Adipocyte (in vitro differentiated cells): Measurements from ENCODE around the gene AIG1.

Experiments
- DNase-seq: peaks from one replicate; pipeline ENCODE4 v3.0.0-alpha.2; 2015; ENCODE audit warnings: low read depth
- H3K27me3 ChIP-seq: replicated peaks from 2 replicates; pipeline ENCODE4 v1.7.0; 2013; ENCODE audit warnings: mild to moderate bottlenecking, low read length, moderate library complexity; ENCODE audit not compliant: control insufficient read depth, insufficient read depth
- H3K36me3 ChIP-seq: 2 replicates; pipeline ENCODE4 v1.7.0; 2013; ENCODE audit warnings: low read length, mild to moderate bottlenecking, moderate library complexity; ENCODE audit not compliant: control insufficient read depth, insufficient read depth, severe bottlenecking
- H3K4me1 ChIP-seq: 2 replicates; pipeline ENCODE4 v1.7.0; 2013; ENCODE audit warnings: mild to moderate bottlenecking, low read length, moderate library complexity; ENCODE audit not compliant: control insufficient read depth, insufficient read depth
- H3K4me3 ChIP-seq: 2 replicates; pipeline ENCODE4 v1.7.0; 2013; ENCODE audit warnings: mild to moderate bottlenecking, low read length, moderate library complexity
- H3K9ac ChIP-seq: 2 replicates; pipeline ENCODE4 v1.7.0; 2013; ENCODE audit warnings: mild to moderate bottlenecking, low read length, moderate library complexity
- H3K9me3 ChIP-seq: 2 replicates; pipeline ENCODE4 v1.7.0; 2013; ENCODE audit warnings: mild to moderate bottlenecking, low read length, moderate library complexity; ENCODE audit not compliant: control insufficient read depth

AIG1 gene

DNA sequence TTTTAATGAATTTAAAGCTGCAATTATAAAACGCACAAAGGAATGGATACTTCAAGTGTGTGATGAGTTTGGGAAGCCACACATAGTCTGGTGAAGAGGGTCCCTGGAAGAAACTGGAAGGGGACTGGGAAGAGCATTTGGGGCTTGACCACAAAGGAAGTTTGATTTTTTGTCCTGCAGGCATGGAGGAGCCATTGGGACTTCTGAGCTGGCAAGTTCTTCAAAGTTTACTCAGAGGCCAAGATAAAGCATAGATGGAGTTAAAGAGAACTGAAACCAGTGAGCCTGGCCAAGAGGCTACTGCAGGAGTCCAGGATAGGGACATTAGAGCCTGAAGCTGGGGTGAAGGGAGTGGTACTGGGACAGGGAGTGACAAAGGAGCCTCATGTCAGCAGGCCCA is 95.0 kb downstream of the AIG1 start:
- no peak for DNase-seq
- no peak overlapping the region for H3K4me3 ChIP-seq
- H3K9ac ChIP-seq = no peak overlapping the region
- H3K36me3 ChIP-seq = no peaks in the 10 kb centered on the region
- H3K27me3 ChIP-seq = no peaks in the 10 kb centered on the region
- no peaks in the 10 kb centered on the region for H3K9me3 ChIP-seq
- peaks cover 13% of the 10 kb centered on the region for H3K4me1 ChIP-seq

- DNase-seq = peak; percentile 72
- Histone ChIP-seq H3K4me3 (no peak overlapping the region), H3K27me3 (no peaks in the 10 kb centered on the region), H3K9ac (no peak overlapping the region), H3K9me3 (no peaks in the 10 kb centered on the region), H3K36me3 (no peaks in the 10 kb centered on the region), H3K4me1 (peaks cover 13% of the 10 kb centered on the region)
These were observed 96.4 kb downstream of the AIG1 start for GRCh38 chr6:143157131-143157530.

DNA sequence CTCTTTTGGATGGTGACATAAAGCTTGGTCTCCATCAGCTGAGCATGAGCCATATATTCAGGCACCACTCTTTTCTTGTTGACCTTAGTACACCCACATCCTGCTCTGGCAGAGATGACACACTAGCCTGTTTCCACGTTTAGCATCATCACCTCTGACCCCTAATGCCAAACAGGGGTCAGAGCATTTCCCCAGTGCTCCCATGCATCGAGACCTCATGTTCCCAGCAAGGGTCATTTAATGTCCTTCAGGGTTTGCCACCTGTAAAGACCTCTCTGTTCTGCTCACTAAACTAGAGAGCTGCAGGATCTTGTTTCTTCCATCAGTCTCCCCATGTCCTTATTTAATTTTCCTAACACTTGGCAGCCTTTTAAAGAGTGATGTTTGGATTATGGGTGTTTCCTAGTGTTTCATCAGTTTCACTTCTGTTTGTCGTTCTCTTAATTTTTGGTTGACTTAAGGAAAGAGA is 97.5 kb downstream of the AIG1 start:
- Histone ChIP-seq H3K27me3 (no peaks in the 10 kb centered on the region), H3K9ac (no peak overlapping the region), H3K36me3 (no peaks in the 10 kb centered on the region), H3K4me3 (no peak overlapping the region), H3K4me1 (peaks cover 13% of the 10 kb centered on the region), H3K9me3 (no peaks in the 10 kb centered on the region)
- peak; percentile 44 for DNase-seq

DNA sequence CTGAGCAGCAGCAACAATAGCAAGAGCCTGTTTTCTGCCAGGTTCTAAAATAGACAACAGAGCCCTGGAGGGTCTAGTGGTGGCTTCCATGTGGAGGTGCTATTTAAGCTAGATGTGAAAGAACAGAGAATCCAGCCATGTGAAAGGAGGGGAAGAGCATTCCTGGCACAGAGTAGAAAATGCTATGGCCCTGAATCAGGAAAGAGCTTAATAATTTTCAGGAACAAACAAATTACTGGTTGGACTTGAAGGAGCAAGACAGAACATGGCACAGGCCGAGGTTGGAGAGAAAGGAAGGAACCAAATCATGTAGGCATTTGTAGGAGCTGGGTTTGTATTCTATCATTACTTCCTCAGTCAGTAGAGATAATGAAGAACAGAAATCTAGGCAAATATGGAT is 98.3 kb downstream of the AIG1 start:
- no peak for DNase-seq
- Histone ChIP-seq H3K9me3 (no peaks in the 10 kb centered on the region), H3K27me3 (no peaks in the 10 kb centered on the region), H3K36me3 (no peaks in the 10 kb centered on the region), H3K4me1 (peaks cover 13% of the 10 kb centered on the region), H3K9ac (no peak overlapping the region), H3K4me3 (no peak overlapping the region)

DNA sequence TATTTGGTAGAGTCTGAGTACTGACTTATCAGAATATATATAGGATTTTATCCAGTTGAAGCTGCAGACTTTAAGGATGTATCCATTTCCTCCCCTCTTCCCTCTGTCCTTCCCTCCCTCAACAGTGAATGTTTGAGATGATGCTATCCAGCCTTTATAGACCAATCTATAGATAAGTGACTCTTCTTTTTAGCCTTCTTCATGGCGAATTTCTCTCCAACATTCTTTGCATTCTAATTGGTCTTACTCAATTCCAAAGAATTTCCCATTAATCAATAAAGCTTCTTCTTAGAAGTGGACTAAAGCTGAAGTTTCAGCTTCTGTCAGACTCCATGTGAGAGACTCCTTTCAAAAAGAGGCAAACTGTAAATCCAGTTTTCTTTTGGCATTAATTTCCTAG is 99.3 kb downstream of the AIG1 start:
- Histone ChIP-seq H3K9me3 (no peaks in the 10 kb centered on the region), H3K4me3 (no peak overlapping the region), H3K4me1 (peaks cover 13% of the 10 kb centered on the region), H3K36me3 (no peaks in the 10 kb centered on the region), H3K27me3 (no peaks in the 10 kb centered on the region), H3K9ac (no peak overlapping the region)
- no peak for DNase-seq

GRCh38 chr6:143160439-143161220 is 99.9 kb downstream of the AIG1 start:
- Histone ChIP-seq H3K9me3 (no peaks in the 10 kb centered on the region), H3K36me3 (no peaks in the 10 kb centered on the region), H3K4me3 (no peak overlapping the region), H3K9ac (no peak overlapping the region), H3K27me3 (no peaks in the 10 kb centered on the region), H3K4me1 (peaks cover 13% of the 10 kb centered on the region)
- no peak for DNase-seq

GRCh38 chr6:143163621-143164020 is 102.9 kb downstream of the AIG1 start:
- peaks cover 14% of the 10 kb centered on the region for H3K4me1 ChIP-seq
- H3K36me3 ChIP-seq = no peaks in the 10 kb centered on the region
- no peaks in the 10 kb centered on the region for H3K9me3 ChIP-seq
- no peak for DNase-seq
- no peak overlapping the region for H3K4me3 ChIP-seq
- no peak overlapping the region for H3K9ac ChIP-seq
- H3K27me3 ChIP-seq = no peaks in the 10 kb centered on the region

- Histone ChIP-seq H3K36me3 (no peaks in the 10 kb centered on the region), H3K4me3 (no peak overlapping the region), H3K4me1 (peaks cover 9% of the 10 kb centered on the region), H3K9me3 (no peaks in the 10 kb centered on the region), H3K9ac (no peak overlapping the region), H3K27me3 (no peaks in the 10 kb centered on the region)
- no peak for DNase-seq
These were observed 103.9 kb downstream of the AIG1 start for GRCh38 chr6:143164565-143165105.

DNA sequence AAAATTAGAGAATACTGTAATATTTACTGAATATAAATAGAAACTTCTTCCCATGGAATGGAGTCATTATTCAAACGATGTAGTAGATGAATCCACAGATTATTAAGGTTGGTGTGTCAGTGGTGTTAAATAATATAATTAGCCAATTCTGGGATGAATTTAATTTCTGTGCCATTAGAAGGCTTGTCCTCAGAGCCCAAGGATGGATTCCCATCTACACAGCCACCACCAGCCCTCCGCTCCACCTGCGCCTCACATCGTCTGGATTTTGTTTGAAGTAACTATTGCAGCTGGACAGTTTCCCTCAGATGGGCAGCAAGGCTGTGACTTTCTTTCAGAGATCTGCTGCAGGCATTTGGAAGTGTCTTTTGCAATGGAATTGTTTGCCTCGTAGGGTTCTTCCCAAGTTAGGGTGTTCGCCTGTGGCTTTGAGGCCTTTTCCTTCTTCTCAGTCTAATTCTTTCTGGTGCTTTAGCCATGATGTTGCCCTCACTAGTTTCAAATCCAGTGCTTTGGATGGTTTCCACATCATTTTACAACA is 104.7 kb downstream of the AIG1 start:
- Histone ChIP-seq H3K9ac (no peak overlapping the region), H3K27me3 (no peaks in the 10 kb centered on the region), H3K36me3 (no peaks in the 10 kb centered on the region), H3K4me3 (no peak overlapping the region), H3K9me3 (no peaks in the 10 kb centered on the region), H3K4me1 (peaks cover 9% of the 10 kb centered on the region)
- no peak for DNase-seq

GRCh38 chr6:143166247-143166695 is 105.6 kb downstream of the AIG1 start:
- no peak for DNase-seq
- no peaks in the 10 kb centered on the region for H3K36me3 ChIP-seq
- H3K4me1 ChIP-seq = peaks cover 9% of the 10 kb centered on the region
- no peaks in the 10 kb centered on the region for H3K9me3 ChIP-seq
- H3K9ac ChIP-seq = no peak overlapping the region
- H3K4me3 ChIP-seq = no peak overlapping the region
- H3K27me3 ChIP-seq = no peaks in the 10 kb centered on the region

DNA sequence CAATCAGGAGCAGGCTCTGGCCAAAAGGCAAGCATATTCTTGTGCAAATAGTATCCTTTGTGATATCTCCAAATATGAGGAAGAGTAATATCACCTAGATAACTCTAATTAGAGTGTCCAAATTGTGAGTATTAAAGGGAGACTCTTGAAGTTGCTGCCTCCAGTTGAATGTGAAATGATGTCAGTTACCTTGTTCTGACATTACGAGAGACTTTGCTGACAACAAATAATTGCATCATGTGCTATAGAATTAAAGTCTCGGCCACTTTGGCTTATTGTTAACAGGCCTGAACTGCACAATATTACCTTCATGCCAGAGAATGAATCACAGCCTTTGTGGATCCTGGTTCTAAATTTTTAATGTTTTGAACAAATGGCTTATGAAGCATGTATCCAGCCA is 106.5 kb downstream of the AIG1 start:
- Histone ChIP-seq H3K4me1 (peaks cover 9% of the 10 kb centered on the region), H3K4me3 (no peak overlapping the region), H3K9me3 (no peaks in the 10 kb centered on the region), H3K36me3 (no peaks in the 10 kb centered on the region), H3K9ac (no peak overlapping the region), H3K27me3 (no peaks in the 10 kb centered on the region)
- no peak for DNase-seq
